ENCODE data around the gene FAM9C.

Gene FAM9C

DNA sequence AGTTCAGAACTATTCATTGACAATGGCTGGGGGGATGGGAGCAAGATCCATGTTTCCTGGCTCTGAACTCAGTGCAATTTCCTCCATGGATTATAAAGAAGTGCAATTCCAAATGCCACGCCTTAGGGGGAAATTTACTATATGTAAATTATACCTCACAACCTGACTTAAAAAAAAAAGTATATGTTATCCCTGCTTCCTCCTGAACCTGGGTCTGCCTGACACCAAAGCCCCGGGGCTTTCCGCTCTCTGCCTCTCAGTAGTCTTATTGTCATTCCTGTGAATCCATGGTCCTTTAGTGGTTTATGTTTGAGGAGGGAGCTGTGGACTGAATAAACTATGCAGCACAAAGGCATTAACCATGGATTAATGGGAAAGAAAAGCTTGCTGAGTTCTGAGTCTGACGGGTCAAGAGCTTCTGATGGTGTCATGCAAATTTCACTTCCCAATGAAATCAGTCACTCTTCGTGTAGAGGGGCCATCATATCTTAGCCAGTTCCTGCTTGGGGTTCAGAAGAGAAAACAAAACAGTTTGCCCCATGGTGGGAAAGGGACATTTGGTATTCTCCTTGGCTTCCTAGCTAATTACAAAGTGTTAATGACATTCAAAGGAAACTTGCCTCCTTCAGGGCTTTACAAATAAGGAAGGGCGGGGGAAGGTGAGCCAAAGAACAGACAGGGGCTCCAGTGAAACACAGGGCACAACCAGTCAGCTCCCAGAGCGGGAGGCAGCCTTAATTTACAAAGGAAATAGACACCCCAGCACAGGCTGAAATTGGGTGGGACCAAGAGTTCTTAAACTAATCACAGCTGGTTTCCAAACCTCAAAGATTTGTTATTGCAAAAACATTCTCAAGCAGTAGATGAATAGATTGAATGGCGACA is 14.3 kb downstream of the FAM9C start:
- peak; percentile 35 for ATAC-seq
- TF ChIP-seq TOX (CRISPR knock-in tag; IDR thresholded peaks at IDR 0.05; ENCODE audit: borderline replicate concordance), result no peak

GRCh38 chrX:13029637-13029886 is 14.9 kb downstream of the FAM9C start:
- TF ChIP-seq ESRRG (CRISPR knock-in tag; IDR thresholded peaks at IDR 0.05) (no peak), ZC3H10 (CRISPR knock-in tag; IDR thresholded peaks at IDR 0.05) (no peak), ARNTL (CRISPR knock-in tag; IDR thresholded peaks at IDR 0.05; ENCODE audit: borderline replicate concordance, low read depth) (no peak), ISL1 (CRISPR knock-in tag; IDR thresholded peaks at IDR 0.05) (no peak), TCF4 (CRISPR knock-in tag; IDR thresholded peaks at IDR 0.05; ENCODE audit: borderline replicate concordance) (no peak), TOX (CRISPR knock-in tag; IDR thresholded peaks at IDR 0.05; ENCODE audit: borderline replicate concordance) (no peak), BACH2 (CRISPR knock-in tag; IDR thresholded peaks at IDR 0.05; ENCODE audit: borderline replicate concordance) (no peak), RARB (CRISPR knock-in tag; IDR thresholded peaks at IDR 0.05) (no peak), ZNF565 (CRISPR knock-in tag; conservative IDR thresholded peaks at IDR 0.05; ENCODE audit: low read depth) (no peak), ZFP30 (CRISPR knock-in tag; IDR thresholded peaks at IDR 0.05) (no peak), ZNF8 (CRISPR knock-in tag; IDR thresholded peaks at IDR 0.05) (no peak), ZNF70 (CRISPR knock-in tag; IDR thresholded peaks at IDR 0.05) (no peak), OSR1 (CRISPR knock-in tag; IDR thresholded peaks at IDR 0.05) (no peak), PPARA (CRISPR knock-in tag; IDR thresholded peaks at IDR 0.05; ENCODE audit: borderline replicate concordance) (no peak), CSDC2 (CRISPR knock-in tag; IDR thresholded peaks at IDR 0.05) (no peak), PATZ1 (CRISPR knock-in tag; IDR thresholded peaks at IDR 0.05; ENCODE audit: borderline replicate concordance) (no peak)
- TF ChIP-seq, protein P1, sequence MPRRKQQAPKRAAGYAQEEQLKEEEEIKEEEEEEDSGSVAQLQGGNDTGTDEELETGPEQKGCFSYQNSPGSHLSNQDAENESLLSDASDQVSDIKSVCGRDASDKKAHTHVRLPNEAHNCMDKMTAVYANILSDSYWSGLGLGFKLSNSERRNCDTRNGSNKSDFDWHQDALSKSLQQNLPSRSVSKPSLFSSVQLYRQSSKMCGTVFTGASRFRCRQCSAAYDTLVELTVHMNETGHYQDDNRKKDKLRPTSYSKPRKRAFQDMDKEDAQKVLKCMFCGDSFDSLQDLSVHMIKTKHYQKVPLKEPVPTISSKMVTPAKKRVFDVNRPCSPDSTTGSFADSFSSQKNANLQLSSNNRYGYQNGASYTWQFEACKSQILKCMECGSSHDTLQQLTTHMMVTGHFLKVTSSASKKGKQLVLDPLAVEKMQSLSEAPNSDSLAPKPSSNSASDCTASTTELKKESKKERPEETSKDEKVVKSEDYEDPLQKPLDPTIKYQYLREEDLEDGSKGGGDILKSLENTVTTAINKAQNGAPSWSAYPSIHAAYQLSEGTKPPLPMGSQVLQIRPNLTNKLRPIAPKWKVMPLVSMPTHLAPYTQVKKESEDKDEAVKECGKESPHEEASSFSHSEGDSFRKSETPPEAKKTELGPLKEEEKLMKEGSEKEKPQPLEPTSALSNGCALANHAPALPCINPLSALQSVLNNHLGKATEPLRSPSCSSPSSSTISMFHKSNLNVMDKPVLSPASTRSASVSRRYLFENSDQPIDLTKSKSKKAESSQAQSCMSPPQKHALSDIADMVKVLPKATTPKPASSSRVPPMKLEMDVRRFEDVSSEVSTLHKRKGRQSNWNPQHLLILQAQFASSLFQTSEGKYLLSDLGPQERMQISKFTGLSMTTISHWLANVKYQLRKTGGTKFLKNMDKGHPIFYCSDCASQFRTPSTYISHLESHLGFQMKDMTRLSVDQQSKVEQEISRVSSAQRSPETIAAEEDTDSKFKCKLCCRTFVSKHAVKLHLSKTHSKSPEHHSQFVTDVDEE (CRISPR knock-in tag; IDR thresholded peaks at IDR 0.05), result no peak
- TF ChIP-seq, protein P2, sequence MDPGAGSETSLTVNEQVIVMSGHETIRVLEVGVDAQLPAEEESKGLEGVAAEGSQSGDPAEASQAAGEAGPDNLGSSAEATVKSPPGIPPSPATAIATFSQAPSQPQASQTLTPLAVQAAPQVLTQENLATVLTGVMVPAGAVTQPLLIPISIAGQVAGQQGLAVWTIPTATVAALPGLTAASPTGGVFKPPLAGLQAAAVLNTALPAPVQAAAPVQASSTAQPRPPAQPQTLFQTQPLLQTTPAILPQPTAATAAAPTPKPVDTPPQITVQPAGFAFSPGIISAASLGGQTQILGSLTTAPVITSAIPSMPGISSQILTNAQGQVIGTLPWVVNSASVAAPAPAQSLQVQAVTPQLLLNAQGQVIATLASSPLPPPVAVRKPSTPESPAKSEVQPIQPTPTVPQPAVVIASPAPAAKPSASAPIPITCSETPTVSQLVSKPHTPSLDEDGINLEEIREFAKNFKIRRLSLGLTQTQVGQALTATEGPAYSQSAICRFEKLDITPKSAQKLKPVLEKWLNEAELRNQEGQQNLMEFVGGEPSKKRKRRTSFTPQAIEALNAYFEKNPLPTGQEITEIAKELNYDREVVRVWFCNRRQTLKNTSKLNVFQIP (CRISPR knock-in tag; IDR thresholded peaks at IDR 0.05; ENCODE audit: borderline replicate concordance, low read depth), result no peak
- no peak for ATAC-seq

GRCh38 chrX:13028871-13029636 is 15.4 kb downstream of the FAM9C start:
- peak; percentile 84 for ATAC-seq
- peak; percentile 53 for TF ChIP-seq ISL1 (CRISPR knock-in tag; IDR thresholded peaks at IDR 0.05)
- no peak for TF ChIP-seq RARB (CRISPR knock-in tag; IDR thresholded peaks at IDR 0.05)
- TF ChIP-seq ARNTL (CRISPR knock-in tag; IDR thresholded peaks at IDR 0.05; ENCODE audit: borderline replicate concordance, low read depth), result no peak
- TF ChIP-seq TCF4 (CRISPR knock-in tag; IDR thresholded peaks at IDR 0.05; ENCODE audit: borderline replicate concordance), result no peak
- no peak for TF ChIP-seq SNAI2 (CRISPR knock-in tag; IDR thresholded peaks at IDR 0.05)
- TF ChIP-seq, protein P2 (CRISPR knock-in tag; IDR thresholded peaks at IDR 0.05; ENCODE audit: borderline replicate concordance, low read depth), result no peak
